ENCODE data around the gene LANCL3. TPM values are rescaled to one million over a fixed set of nuclear protein-coding genes. Genes with fewer than 3 reads are reported as not detected.
"Not testable (repeated sequence)": the region's sequence is repeated elsewhere in the genome, so short reads cannot be mapped to it uniquely, and the experiment has no call there.

The LANCL3 gene
- polyA plus RNA-seq, 10 donors, result 0.19 to 0.54 (median 0.38) TPM

DNA sequence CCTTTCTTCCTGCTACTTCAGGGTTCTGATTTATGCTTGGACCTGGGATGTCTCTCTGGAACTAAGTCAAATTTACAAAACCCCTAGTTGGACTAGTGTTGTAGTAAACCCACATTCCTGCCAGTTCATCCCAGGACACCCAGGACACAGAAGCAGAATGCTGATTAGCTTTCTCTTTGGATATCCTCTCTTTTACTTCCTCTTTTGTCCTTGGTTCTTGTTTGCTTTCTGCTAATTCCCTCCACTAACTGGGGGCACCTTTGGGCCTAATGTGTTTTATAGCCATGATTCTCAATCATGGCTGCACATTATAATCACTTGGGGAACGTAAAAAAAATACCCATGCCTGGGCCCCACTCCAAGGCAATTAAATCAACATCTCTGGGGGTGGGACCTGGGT, 42.5 kb downstream of the LANCL3 start:
- no peak for DNase-seq

DNA sequence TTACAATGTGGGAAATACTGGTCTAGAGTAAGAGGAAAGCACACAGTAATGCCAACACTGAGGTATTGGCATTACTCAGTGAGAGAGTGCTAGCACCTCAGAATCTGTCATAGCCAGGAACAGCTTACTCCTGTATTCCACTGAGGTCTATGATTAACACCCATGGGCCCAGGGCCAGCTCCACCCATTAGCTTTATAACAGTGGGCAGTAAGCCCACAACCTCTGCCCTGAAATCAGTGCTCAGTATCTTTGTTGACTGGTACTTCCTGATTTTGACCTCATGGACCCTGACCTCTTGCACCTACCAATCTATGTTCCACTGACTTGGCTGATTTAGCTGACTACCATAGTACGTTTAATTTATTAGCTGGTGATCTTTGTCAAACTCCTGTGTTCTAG, 56.1 kb downstream of the LANCL3 start:
- DNase-seq, result no peak

DNA sequence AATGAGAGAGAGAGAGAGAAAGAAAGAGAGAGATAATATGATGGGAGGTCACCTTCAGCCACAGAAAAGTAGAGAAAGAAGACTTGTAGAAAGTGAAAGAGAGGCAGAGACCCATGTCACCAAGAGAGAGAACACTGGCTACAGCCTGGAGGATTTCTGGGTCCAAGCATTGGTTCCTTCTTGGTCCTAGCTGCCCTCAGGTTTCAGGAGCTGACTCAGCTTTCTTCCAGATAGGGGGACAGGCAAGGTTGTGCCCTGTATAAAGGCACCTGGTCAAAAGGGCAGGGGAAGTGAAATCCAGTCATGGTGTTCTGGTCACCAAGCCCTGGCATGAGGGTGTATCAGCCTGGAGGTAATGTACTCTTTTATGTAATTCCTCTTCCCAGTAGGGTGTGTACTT, 66.6 kb downstream of the LANCL3 start:
- DNase-seq, result no peak

DNA sequence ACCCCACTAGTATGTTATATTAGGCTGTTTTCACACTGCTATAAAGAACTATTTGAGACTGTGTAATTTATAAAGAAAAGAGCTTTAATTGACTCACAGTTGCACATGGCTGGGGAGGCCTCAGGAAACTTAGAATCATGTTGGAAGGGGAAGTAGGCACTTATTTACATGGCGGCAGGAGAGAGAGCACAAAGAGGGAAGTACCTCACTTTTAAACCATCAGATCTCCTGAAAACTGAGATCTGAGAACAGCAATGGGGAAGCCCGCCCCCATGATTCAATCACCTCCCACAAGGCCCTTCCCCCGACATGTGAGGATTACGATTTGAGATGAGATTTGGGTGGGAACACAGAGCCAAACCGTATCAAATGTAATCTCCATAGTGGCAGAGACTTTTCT, 68.7 kb downstream of the LANCL3 start:
- DNase-seq, result no peak

DNA sequence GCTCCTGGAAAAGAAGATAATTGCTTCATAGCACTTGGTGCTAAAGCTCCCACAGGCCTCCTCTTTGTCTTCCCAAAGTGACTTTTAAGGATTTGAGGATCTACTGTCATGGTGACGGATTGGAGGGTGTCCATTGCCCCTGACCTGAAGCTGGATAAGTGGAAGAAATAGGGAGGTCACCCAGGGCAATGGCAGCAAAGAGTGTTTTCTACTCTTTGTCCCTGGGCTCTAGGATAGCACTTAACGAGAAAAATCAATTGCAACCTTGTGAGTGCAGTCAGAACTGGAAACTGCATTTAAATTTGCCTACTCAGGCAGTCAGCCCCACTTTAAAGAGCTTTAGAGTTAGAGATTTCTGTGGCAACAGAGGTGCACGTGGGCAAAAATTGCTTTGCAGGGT, 70.4 kb downstream of the LANCL3 start:
- no peak for DNase-seq

DNA sequence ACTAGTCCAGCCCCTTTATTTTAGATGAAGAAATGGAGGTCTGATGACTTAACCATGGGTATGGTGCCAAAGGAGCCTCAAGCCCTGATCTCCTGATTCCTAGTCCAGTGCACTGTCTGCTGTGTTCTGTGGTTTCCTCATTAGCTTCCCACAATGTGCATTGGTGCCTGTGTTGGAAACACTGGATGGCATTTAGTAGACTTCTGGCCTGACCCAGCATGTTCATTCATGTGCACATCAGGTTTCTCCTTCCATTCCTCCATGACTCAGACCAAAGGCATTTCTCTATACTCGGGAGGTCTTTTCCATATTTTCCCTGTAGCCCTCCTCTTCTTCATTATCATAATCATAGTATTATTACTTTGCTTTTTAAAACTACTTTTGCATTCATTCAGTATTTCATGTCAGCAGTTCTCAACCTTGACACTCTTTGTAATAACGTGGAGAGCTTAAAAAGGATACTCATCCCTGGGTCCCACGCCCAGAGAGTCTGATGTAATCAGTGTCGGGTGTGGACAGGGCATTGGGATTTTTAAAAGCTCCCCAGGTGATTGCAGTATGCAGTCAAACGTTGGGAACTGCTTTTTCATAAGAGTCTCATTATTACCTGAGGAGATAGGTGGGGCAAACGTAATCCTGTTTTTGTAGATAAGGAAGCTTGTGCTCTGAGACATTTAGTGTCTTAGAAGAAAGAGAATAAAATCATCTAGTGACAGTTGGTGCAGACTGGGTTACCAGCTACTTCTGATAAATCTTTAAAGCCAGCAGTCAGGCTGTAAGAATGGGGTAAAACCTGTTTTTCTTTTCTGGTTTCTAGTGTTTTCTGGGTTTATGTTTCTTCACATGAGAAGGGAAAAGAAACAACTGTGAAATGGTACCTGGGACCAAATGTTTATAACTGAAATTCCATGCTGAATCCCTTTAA, 73.2 kb downstream of the LANCL3 start:
- DNase-seq, result no peak

DNA sequence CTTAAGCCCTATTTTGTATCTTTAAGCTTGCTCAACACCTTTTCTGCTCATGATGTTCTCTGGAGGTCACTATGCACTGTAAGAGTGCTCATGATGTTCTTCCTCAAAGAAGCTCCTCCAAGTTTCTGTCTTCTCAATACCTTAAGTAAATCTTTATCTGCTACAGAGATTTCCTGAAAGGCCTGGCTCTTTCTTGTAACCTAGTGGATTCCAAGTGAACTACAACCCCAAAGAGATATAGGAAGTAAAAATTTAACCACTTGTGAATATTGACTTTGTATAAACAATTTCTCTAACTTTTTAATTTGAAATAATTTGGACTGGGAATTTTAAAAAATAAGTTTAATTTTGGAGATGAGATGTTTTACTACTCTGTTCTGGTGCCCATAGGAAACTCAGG, 74.8 kb downstream of the LANCL3 start:
- no peak for DNase-seq

DNA sequence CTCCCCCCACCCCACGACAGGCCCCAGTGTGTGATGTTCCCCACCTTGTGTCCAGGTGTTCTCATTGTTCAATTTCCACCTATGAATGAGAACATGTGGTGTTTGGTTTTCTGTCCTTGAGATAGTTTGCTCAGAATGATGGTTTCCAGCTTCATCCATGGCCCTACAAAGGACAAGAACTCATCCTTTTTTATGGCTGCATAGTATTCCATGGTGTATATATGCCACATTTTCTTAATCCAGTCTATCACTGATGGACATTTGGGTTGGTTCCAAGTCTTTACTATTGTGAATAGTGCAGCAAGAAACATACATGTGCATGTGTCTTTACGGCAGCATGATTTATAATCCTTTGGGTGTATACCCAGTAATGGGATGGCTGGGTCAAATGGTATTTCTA, 79.4 kb downstream of the LANCL3 start:
- DNase-seq, result not testable (repeated sequence)

DNA sequence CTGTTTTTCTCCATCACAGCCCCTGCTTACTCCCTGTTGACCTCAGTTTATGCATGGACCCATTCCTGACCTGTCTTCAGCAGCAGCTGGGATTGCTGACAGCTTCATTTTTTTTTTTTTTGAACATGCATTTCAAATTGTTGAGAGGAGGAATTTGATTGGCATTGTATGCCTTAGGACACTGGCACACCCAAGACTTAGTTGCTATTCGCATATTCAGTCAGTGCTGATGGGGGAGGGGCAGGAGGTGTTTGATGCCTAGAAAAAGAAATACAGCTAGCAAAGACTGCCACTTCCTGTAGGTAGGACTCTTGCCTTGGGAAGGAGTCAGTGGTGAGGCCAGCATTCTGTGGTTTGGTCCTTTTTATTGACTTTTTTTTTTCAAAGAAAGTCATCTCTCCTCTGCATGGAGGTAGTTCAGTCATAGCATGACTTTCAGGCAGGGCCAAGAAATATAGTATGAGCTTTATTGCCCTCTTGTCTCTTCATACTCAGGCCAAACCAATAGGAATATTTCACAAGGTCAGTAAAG, 80.5 kb downstream of the LANCL3 start:
- no peak for DNase-seq

DNA sequence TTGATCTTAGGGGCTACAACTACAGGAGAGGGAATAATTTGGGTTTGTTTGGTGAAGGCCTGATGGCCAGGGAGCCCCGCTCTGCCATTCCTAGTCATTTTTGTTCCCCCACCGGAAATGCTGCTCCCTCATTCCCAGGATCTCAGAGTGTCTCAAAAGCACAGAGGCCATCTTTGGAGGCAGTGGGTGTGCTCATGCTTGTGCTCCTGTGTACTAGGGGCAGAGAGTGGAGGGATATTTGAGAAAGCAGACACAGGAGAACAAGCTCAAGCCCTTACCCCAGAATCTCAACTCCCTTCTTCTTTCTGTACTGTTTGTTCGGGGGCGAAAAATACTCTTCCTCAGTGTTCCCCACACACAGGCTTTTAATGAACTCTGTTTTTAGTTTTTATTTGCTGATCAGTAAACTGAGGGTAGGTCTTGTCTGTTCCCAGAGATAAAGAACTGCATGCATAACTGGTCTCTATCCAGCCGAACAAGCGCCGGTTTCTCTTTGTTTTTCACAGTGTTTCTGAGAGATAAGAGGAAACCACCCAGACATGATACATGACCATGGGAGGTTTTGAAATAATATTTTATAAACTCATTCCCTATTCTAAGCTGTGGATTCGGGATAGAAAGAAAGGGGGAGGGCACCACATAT, 81.2 kb downstream of the LANCL3 start:
- DNase-seq, result no peak

DNA sequence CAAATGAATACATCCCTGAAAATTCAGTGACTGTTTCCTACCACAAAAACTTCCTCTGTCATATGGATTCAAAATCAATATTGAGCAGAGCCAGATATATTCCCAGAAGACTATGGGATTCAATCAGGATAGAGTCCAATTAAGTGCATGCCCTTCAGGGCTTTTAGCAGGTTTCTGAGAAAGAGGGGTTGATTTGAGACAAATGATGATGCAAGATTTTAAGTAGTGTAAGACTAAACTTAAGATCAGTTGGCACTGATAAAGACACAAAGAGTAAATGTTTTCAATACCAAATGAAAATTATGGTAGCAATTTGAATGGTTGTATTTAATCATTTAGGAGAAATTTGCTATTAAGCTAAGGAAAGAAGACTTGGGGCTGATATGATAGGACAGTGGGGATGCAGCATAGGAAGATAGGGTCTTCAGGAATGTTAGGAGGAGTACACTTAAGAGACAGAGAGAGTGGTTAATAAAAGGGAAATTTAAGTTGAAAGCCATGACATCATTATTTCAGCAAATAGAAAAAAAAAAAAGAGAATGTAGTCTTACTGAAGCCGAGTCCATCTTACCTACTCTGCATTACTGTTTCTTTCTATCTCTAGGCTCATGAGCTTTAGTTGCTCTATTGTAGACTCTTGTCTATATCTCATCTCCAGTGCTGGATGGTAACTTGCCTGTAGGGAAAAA, 82.1 kb downstream of the LANCL3 start:
- DNase-seq, result no peak

DNA sequence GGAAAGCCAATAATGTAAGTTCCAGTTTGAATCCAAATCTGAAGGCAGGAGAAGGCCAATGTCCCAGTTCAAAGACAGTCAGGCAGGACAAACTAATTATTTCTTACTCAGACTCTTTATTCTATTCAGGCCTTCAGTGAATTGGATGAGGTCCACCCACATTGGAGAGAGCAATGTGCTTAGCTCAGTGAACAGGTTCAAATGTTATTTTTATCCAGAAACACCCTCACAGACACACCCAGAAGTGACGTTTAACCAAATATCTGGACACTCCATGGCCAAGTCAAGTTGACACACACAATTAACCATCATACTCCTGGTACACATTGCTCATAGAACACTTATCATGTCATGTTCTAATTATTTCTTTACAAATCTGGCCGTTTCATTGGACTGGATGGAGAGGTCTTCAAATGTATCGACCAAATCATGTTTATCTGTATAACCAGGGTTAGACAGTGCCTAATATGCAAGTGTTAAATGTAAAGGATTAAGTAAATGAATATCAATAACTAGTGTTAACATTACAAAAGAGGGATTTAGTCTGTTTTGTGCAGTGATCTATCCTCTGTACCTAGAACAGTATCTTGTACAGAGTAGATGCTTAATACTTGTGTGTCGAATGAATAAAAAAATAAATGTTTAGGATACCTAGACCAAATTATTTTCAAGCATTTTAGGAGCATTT, 87.0 kb downstream of the LANCL3 start:
- no peak for DNase-seq

DNA sequence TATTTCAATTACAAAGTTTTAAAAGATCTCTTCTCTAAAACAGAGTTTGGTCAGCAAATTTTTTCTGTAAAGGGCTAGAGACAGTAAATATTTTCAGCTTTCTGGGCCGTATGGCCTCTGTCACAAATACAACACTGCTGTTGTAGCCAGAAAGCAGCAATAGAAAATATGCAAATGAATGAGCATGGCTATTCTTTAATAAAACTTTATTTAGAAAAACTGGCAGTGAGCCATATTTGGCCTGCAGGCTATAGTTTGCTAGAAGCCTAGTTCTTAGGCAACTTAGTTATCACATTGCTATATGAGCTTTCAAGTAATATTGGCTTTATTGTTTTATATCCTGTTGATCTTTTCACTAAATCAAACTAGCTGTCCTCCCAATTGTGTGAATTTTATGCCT, 87.6 kb downstream of the LANCL3 start:
- DNase-seq, result no peak

DNA sequence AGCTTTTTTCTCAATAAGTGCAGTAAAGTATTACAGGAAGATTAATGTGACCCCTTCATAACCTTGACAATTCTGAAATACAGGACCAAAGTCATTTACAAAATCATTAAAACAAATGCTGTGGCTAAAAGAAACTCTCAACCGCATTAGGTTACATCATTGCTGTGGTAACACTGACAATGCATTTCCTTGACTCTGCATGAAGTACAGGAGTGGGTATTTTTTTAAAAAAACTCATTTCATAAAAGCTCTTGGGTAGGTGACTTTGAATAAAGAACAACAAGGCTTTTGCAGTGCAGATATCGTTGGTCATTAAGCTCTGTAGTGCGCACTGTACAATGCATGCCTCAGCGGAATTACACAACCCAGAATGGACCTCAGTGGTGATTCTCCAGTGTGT, 90.7 kb downstream of the LANCL3 start:
- no peak for DNase-seq

DNA sequence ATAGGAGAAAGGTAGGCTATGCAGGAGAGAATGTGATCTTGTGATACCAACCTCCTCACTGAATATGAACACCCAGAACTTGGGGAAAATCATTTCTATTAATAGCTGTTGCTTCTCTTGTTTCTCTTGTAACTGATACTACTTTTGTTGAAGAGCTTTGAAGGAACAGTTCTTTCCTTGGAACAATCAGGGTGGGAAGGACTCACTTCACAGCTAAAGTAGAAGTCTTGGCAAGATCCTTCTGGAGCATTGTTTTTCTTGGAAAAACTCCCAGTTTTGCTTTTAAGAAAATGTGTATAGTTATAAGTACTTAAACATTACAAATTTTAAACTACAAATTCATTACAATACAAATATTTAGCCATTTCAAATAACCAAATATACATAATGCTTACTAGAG, 95.1 kb downstream of the LANCL3 start:
- DNase-seq, result peak in 1 of 3 donors; percentile 28

DNA sequence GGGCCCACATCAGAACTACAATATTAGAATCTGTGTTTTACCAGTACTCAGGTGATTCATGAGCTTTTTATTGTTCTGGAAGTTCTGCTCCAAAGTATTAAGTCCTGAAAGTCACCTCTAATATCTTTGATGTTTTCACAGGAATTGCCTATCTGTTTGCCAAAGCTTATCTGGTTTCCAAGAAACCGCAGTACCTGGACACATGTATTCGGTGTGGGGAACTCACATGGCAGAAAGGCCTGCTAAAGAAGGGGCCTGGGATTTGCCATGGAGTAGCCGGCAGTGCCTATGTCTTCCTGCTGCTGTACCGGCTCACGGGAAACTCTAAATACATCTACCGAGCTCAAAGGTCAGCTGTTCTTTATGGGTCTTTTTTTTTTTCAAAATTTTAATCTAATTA, 95.7 kb downstream of the LANCL3 start:
- DNase-seq, result no peak

DNA sequence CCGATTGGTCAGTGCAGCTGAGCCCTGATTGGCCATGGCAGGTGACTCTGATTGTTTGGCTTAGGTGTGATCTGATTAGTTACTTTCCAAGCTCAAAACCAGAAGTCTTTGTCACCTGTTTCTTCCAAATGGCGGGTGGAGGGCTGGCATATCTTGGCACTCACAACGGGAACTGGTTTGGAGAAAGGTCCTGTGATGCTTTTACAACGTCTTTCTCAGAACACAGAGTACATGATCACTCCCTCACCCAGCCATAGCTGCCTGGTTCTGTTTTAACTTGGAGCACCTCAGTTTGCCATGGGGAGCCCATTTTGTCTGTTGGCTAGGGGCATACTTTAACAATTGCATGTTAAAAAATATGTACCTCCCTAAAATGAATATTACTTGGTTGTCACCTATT, 101.1 kb downstream of the LANCL3 start:
- no peak for DNase-seq

DNA sequence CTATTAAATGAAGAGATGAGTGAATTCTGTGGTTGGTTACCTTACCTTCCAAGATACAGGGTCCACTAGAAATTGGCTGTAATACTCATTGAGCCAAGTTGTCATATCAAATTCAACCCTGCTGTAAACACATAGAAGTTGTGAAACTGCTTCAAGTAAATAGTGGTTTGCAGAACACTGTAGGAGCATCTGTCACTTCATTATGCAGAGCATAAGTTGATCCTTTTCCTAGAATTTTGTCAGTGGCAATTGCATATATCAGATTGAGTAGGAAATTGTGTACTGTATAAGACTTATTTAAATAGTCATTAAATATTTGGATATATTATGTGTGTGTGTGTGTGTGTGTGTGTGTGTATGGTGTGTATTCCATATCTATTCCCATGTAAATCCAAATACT, 105.3 kb downstream of the LANCL3 start:
- no peak for DNase-seq

DNA sequence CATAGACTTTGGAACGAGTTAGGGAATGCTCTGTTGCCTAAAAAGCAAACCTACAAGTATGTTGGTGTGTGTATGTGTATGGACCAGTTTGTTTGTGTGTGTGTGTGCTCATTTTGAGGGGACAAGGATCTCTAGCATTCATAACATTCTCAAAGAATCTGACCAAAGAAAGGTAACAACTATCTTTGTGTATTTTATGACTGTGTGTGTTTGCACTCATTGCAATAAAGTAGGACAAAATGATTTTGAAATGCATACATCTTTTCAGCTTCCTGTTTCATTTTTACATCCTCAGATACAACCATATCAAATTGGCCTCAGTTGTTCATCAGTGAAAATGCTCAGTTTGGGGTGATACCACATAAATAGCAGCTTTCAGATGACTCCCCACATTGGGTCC, 105.8 kb downstream of the LANCL3 start:
- no peak for DNase-seq

DNA sequence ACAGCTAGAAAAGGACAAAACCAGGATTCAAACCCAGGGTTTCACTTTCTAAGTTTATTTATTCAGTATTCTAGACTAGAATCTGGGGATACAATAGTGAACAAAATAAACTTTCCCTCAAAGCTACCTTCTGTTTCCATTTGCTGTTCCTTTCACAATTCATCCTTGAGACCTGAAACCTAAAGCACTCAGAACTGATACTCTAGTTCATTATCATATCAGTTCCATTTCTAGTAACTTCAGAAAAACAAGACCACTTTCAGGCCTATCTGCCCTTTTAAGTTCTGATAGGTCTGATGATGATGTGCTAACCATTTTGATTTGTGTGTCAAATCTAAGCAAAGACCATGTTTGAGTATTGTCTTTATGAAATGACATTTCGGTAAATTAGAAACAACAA, 106.3 kb downstream of the LANCL3 start:
- no peak for DNase-seq

DNA sequence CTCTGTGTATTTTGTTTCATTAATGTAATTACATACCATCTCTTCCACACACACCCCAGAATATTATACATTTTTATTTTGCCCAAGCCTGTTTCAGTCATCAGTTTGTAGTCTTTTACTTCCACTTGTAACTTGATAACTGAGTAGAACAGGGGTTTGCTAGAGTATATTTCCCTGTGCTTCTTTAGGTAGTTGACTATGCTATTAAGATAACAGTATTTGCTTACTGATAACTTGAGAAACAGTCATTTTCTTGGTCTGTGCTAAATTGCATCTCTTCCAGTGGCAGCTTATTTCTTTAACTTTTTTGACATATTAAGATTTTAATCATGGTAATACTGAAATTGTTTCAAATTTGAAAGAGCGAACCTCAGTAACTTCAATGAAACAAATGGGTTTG, 107.1 kb downstream of the LANCL3 start:
- no peak for DNase-seq

DNA sequence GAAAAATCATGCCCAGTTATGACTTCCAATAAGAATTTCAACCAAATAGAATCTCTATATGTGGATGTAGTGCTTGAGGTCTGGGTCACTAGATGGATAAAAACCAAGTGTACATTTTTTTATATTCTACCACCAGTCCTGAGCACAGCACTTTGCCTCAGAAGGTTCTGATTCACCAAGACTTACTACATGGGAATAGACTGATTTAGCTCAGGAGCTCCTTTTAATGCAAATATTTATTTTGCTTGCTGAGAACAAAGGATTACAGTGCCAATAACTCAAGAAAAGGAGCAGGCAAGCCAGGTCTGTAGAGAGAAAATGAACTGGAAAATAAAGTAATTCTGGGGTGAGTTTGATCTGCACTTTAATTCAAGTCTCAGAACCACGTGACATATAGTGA, 107.8 kb downstream of the LANCL3 start:
- no peak for DNase-seq

All from muscle of back (tissue), 11 donors.